ENCODE results near the gene VPS13C.

Gene VPS13C

GRCh38 chr15:62069551-62069950 lies 9.3 kb upstream of the VPS13C start:
- Histone ChIP-seq H3K4me3 (ENCODE audit: insufficient read depth, low read length, poor library complexity, severe bottlenecking) (no peak overlapping the region), H3K4me2 (ENCODE audit: low read depth, low read length, poor library complexity, severe bottlenecking) (no peak overlapping the region)
- TF ChIP-seq EZH2phosphoT487 (conservative IDR thresholded peaks at IDR 0.05; ENCODE audit: low read length): no peak
- TF ChIP-seq, protein P1, sequence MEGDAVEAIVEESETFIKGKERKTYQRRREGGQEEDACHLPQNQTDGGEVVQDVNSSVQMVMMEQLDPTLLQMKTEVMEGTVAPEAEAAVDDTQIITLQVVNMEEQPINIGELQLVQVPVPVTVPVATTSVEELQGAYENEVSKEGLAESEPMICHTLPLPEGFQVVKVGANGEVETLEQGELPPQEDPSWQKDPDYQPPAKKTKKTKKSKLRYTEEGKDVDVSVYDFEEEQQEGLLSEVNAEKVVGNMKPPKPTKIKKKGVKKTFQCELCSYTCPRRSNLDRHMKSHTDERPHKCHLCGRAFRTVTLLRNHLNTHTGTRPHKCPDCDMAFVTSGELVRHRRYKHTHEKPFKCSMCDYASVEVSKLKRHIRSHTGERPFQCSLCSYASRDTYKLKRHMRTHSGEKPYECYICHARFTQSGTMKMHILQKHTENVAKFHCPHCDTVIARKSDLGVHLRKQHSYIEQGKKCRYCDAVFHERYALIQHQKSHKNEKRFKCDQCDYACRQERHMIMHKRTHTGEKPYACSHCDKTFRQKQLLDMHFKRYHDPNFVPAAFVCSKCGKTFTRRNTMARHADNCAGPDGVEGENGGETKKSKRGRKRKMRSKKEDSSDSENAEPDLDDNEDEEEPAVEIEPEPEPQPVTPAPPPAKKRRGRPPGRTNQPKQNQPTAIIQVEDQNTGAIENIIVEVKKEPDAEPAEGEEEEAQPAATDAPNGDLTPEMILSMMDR (IDR thresholded peaks at IDR 0.05; ENCODE audit: insufficient read depth, low read length, poor library complexity, severe bottlenecking): no peak

GRCh38 chr15:62068810-62069167 lies 8.5 kb upstream of the VPS13C start:
- TF ChIP-seq, protein P1 (IDR thresholded peaks at IDR 0.05; ENCODE audit: insufficient read depth, low read length, poor library complexity, severe bottlenecking): no peak
- TF ChIP-seq EZH2phosphoT487 (conservative IDR thresholded peaks at IDR 0.05; ENCODE audit: low read length): no peak
- no peaks in the 10 kb centered on the region for H3K27me3 ChIP-seq (ENCODE audit: low read length)
- H3K9me3 ChIP-seq (ENCODE audit: insufficient read depth, low read length): no peaks in the 10 kb centered on the region
- no peaks in the 10 kb centered on the region for H3K9me2 ChIP-seq (replicated peaks; ENCODE audit: insufficient read depth, low read length)
- H3K4me2 ChIP-seq (ENCODE audit: low read depth, low read length, poor library complexity, severe bottlenecking): peak overlapping the region; percentile 55
- H3K36me3 ChIP-seq (ENCODE audit: low read length): no peaks in the 10 kb centered on the region
- H3K4me3 ChIP-seq (ENCODE audit: insufficient read depth, low read length, poor library complexity, severe bottlenecking): peak overlapping the region; percentile 50
- H3K79me2 ChIP-seq (ENCODE audit: insufficient read depth, low read length): no peaks in the 10 kb centered on the region
- H4K20me1 ChIP-seq (ENCODE audit: low read depth, low read length): no peaks in the 10 kb centered on the region
- peak overlapping the region; percentile 56 for H2AFZ ChIP-seq (ENCODE audit: low read depth, low read length, severe bottlenecking)
- H3F3A ChIP-seq (ENCODE audit: insufficient read depth): no peaks in the 10 kb centered on the region
- H3K9ac ChIP-seq (ENCODE audit: low read length): peak overlapping the region; percentile 28; the same call in 1 of the 2 replicates
- no peak overlapping the region for H3K27ac ChIP-seq (ENCODE audit: low read depth, low read length)

More at GRCh38 chr15:62069551-62069950, 9.3 kb upstream of the VPS13C start:
- no peaks in the 10 kb centered on the region for H3K9me3 ChIP-seq (ENCODE audit: insufficient read depth, low read length)
- H3K9ac ChIP-seq (ENCODE audit: low read length): no peak overlapping the region
- H3K27ac ChIP-seq (ENCODE audit: low read depth, low read length): no peak overlapping the region
- no peaks in the 10 kb centered on the region for H3K27me3 ChIP-seq (ENCODE audit: low read length)
- H3F3A ChIP-seq (ENCODE audit: insufficient read depth): no peaks in the 10 kb centered on the region
- no peaks in the 10 kb centered on the region for H4K20me1 ChIP-seq (ENCODE audit: low read depth, low read length)
- no peaks in the 10 kb centered on the region for H3K9me2 ChIP-seq (replicated peaks; ENCODE audit: insufficient read depth, low read length)
- no peaks in the 10 kb centered on the region for H3K79me2 ChIP-seq (ENCODE audit: insufficient read depth, low read length)
- H3K36me3 ChIP-seq (ENCODE audit: low read length): no peaks in the 10 kb centered on the region
- no peak overlapping the region for H2AFZ ChIP-seq (ENCODE audit: low read depth, low read length, severe bottlenecking)

- Histone ChIP-seq H3K9ac (ENCODE audit: low read length) (peak overlapping the region; percentile 28; the same call in 1 of the 2 replicates), H3K79me2 (ENCODE audit: insufficient read depth, low read length) (no peaks in the 10 kb centered on the region), H3K36me3 (ENCODE audit: low read length) (no peaks in the 10 kb centered on the region), H3K9me3 (ENCODE audit: insufficient read depth, low read length) (no peaks in the 10 kb centered on the region), H3K4me2 (ENCODE audit: low read depth, low read length, poor library complexity, severe bottlenecking) (peak overlapping the region; percentile 55), H3K27me3 (ENCODE audit: low read length) (no peaks in the 10 kb centered on the region), H4K20me1 (ENCODE audit: low read depth, low read length) (no peaks in the 10 kb centered on the region), H3K9me2 (replicated peaks; ENCODE audit: insufficient read depth, low read length) (no peaks in the 10 kb centered on the region), H3K27ac (ENCODE audit: low read depth, low read length) (no peak overlapping the region), H3F3A (ENCODE audit: insufficient read depth) (no peaks in the 10 kb centered on the region), H2AFZ (ENCODE audit: low read depth, low read length, severe bottlenecking) (peak overlapping the region; percentile 56), H3K4me3 (ENCODE audit: insufficient read depth, low read length, poor library complexity, severe bottlenecking) (peak overlapping the region; percentile 50)
- TF ChIP-seq, protein P1 (IDR thresholded peaks at IDR 0.05; ENCODE audit: insufficient read depth, low read length, poor library complexity, severe bottlenecking): no peak
- TF ChIP-seq EZH2phosphoT487 (conservative IDR thresholded peaks at IDR 0.05; ENCODE audit: low read length): no peak
Observed at GRCh38 chr15:62068071-62068809, 8.0 kb upstream of the VPS13C start.

Data from SU-DHL-6 (cell line).